GM12878 (cell line): ENCODE results near the gene PRDM1. TPM values are rescaled to one million over a fixed set of nuclear protein-coding genes. Genes with fewer than 3 reads are reported as not detected.

Source experiments
- ATAC-seq: fragments of 200-7000 bp; cut with Tn5 transposase; 3 replicates; pipeline ENCODE4 v1.9.1; 2020; ENCODE audit warnings: mild to moderate bottlenecking, moderate library complexity
- BruUV-seq: library from RNA; stranded (reverse); fragments of 400-500 nt; replicated peaks from 2 replicates; lab custom pipeline; 2021; lab: Mats Ljungman, UMichigan
- CTCF ChIA-PET: fragments of 300-600 bp; sonication (Branson Sonifier 250); formaldehyde crosslinking; extraction: SDS; loops from one replicate; lab custom pipeline; 2021; ENCODE audit warnings: inconsistent platforms; lab: Yijun Ruan, JAX
- POLR2A ChIA-PET: fragments of 350-600 bp; formaldehyde crosslinking; extraction: SDS; loops from one replicate; lab custom pipeline; 2021; ENCODE audit warnings: inconsistent platforms; lab: Charles Lee
- RAD21 ChIA-PET: fragments of 300-600 bp; sonication (Branson Sonifier 250); formaldehyde crosslinking; loops from one replicate; lab custom pipeline; 2023; ENCODE audit warnings: antibody characterized with exemption; ENCODE audit not compliant: unreplicated experiment; lab: Charles Lee
- SMC1A ChIA-PET: fragments of 300-600 bp; sonication (Branson Sonifier 250); formaldehyde crosslinking; loops from one replicate; lab custom pipeline; 2023; ENCODE audit not compliant: unreplicated experiment, uncharacterized antibody; lab: Charles Lee
- DNase-seq: peaks from one replicate; pipeline ENCODE4 v3.0.0-alpha.2; 2011; ENCODE audit warnings: low read depth, low spot score
- FAIRE-seq: peaks from 3 replicates; lab custom pipeline; 2011; peaks lifted over from hg19 to GRCh38; lab: Jason Lieb, UNC
- H2AFZ ChIP-seq: 2 replicates; pipeline ENCODE4 v1.6.0; 2011; ENCODE audit warnings: low read depth, low read length, control low read depth; ENCODE audit not compliant: control insufficient read depth
- H3K27ac ChIP-seq: 2 replicates; pipeline ENCODE4 v1.5.1; 2011; ENCODE audit warnings: control low read depth; ENCODE audit not compliant: control insufficient read depth, insufficient read depth
- H3K27me3 ChIP-seq, 2 experiments: replicated peaks in 1 of 2; 2 replicates each; pipeline versions ENCODE4 v1.6.0 to v1.6.1; 2011; ENCODE audit warnings: low read length in 1 of 2; ENCODE audit not compliant: control insufficient read depth in 2 of 2, insufficient read depth in 2 of 2
- H3K36me3 ChIP-seq, 2 experiments: 2 replicates each; pipeline ENCODE4 v1.5.1; 2011; ENCODE audit warnings: low read length in 1 of 2; ENCODE audit not compliant: control insufficient read depth in 2 of 2, insufficient read depth in 2 of 2
- H3K4me1 ChIP-seq: 2 replicates; pipeline ENCODE4 v1.6.1; 2011; ENCODE audit warnings: mild to moderate bottlenecking, low read length, moderate library complexity, mixed read lengths; ENCODE audit not compliant: control insufficient read depth, insufficient read depth
- H3K4me2 ChIP-seq: 2 replicates; pipeline ENCODE4 v1.6.0; 2011; ENCODE audit warnings: control low read depth; ENCODE audit not compliant: control insufficient read depth, insufficient read depth
- H3K4me3 ChIP-seq: fragments of 200-600 bp; sonication (generic); 2 replicates; pipeline ENCODE4 v1.5.1; 2016
- H3K79me2 ChIP-seq: 2 replicates; pipeline ENCODE4 v1.6.0; 2011; ENCODE audit warnings: low read length; ENCODE audit not compliant: control insufficient read depth, insufficient read depth
- H3K9ac ChIP-seq: 2 replicates; pipeline ENCODE4 v1.8.0; 2011; ENCODE audit warnings: low read length, control low read depth, mixed read lengths; ENCODE audit not compliant: control insufficient read depth, insufficient read depth
- H3K9me3 ChIP-seq: replicated peaks from 3 replicates; pipeline ENCODE4 v1.5.1; 2011; ENCODE audit warnings: mild to moderate bottlenecking, low read length; ENCODE audit not compliant: control insufficient read depth, insufficient read depth
- H4K20me1 ChIP-seq: 2 replicates; pipeline ENCODE4 v1.6.0; 2011; ENCODE audit not compliant: control insufficient read depth, insufficient read depth
- ATF7 ChIP-seq: fragments of 450-650 bp; IDR thresholded peaks from 2 replicates; pipeline ENCODE4 v1.6.1; 2016; ENCODE audit warnings: low read depth, mild to moderate bottlenecking
- BACH1 ChIP-seq: fragments of 450-650 bp; IDR thresholded peaks from 2 replicates; pipeline ENCODE4 v1.6.1; 2017; ENCODE audit warnings: mild to moderate bottlenecking, borderline replicate concordance
- CBX3 ChIP-seq: fragments of 200-600 bp; sonication (generic); IDR thresholded peaks from 2 replicates; pipeline ENCODE4 v1.6.1; 2016; ENCODE audit warnings: low read depth, borderline replicate concordance
- CHD2 ChIP-seq: IDR thresholded peaks from 2 replicates; pipeline ENCODE4 v1.6.1; 2011; ENCODE audit warnings: low read depth, low read length, improper control_type of control experiment, borderline replicate concordance
- ESRRA ChIP-seq: IDR thresholded peaks from 2 replicates; pipeline ENCODE4 v1.6.1; 2012; ENCODE audit warnings: mild to moderate bottlenecking, low read length, improper control_type of control experiment
- LARP7 ChIP-seq: fragments of 450-650 bp; IDR thresholded peaks from 2 replicates; pipeline ENCODE4 v1.6.1; 2017; ENCODE audit warnings: mild to moderate bottlenecking
- POLR2AphosphoS5 ChIP-seq: IDR thresholded peaks from 2 replicates; pipeline ENCODE4 v1.6.1; 2011; ENCODE audit warnings: mild to moderate bottlenecking, low read length, inconsistent platforms
- POU2F2 ChIP-seq: IDR thresholded peaks from 3 replicates; pipeline ENCODE4 v1.6.1; 2011; ENCODE audit warnings: low read depth, mild to moderate bottlenecking, low read length, borderline replicate concordance
- REST ChIP-seq: IDR thresholded peaks from 2 replicates; pipeline ENCODE4 v1.6.1; 2012; ENCODE audit warnings: mild to moderate bottlenecking, low read depth, low read length
- RUNX3 ChIP-seq: IDR thresholded peaks from 2 replicates; pipeline ENCODE4 v1.6.1; 2012; ENCODE audit warnings: low read length, inconsistent platforms
- SIX5 ChIP-seq: IDR thresholded peaks from 2 replicates; pipeline ENCODE4 v1.6.1; 2011; ENCODE audit warnings: mild to moderate bottlenecking, low read depth, low read length, moderate library complexity; ENCODE audit not compliant: severe bottlenecking
- SMARCA5 ChIP-seq: fragments of 450-650 bp; IDR thresholded peaks from 2 replicates; pipeline ENCODE4 v1.6.1; 2017; ENCODE audit warnings: mild to moderate bottlenecking
- SP1 ChIP-seq: IDR thresholded peaks from one replicate; pipeline ENCODE4 v1.6.1; 2011; ENCODE audit warnings: low read depth, low read length
- STAT3 ChIP-seq: IDR thresholded peaks from 2 replicates; pipeline ENCODE4 v1.6.1; 2011; ENCODE audit warnings: low read depth, low read length, improper control_type of control experiment
- TCF3 ChIP-seq: IDR thresholded peaks from 2 replicates; pipeline ENCODE4 v1.6.1; 2012; ENCODE audit warnings: low read depth, mild to moderate bottlenecking, low read length, borderline replicate concordance; ENCODE audit not compliant: insufficient read depth
- YY1 ChIP-seq: IDR thresholded peaks from 2 replicates; pipeline ENCODE4 v1.6.1; 2011; ENCODE audit warnings: low read depth, mild to moderate bottlenecking, low read length
- WGBS: methylation state at CpG from one replicate; pipeline ENCODE4 v1.1.6; 2016; ENCODE audit warnings: low lambda C conversion rate; ENCODE audit not compliant: insufficient replicate concordance, insufficient coverage; ENCODE audit errors: missing lambda C conversion rate; 5-methylcytosine and 5-hydroxymethylcytosine counted together
- in situ Hi-C: fragments of 300-500 bp; cut with MboI; formaldehyde crosslinking; loops from 9 replicates; pipeline ENCODE4 v1.14.3; 2018; ENCODE audit warnings: mixed read lengths
- intact Hi-C: fragments of 100-400 bp; cut with micrococcal nuclease; formaldehyde crosslinking; loops from one replicate; pipeline ENCODE4 v1.14.2; 2022; ENCODE audit not compliant: unreplicated experiment
- polyA plus RNA-seq, 11 experiments: library from polyadenylated mRNA; depleted of rRNA in 4 of 11; unstranded in 6 of 11; stranded (reverse) in 5 of 11; fragments of >200 nt; fragmentation: Nextera tagmentation in 4 of 11; fragmentation: Illumina TruSeq in 1 of 11; extraction: Ambion mirVana in 4 of 11; extraction: Trizol in 1 of 11; gene quantifications; 1 replicate in 1 of 11; 2 replicates in 10 of 11; pipeline versions ENCODE4 v1.2.1 to v1.2.3, GENCODE V29; 2011 to 2016; ENCODE audit warnings: inconsistent platforms in 2 of 11, missing spikeins in 2 of 11, low read depth in 1 of 11
- total RNA-seq, 4 experiments: library from RNA; depleted of rRNA in 3 of 4; stranded (reverse); fragments of >200 nt in 3 of 4; fragmentation: Illumina TruSeq in 1 of 4; extraction: Trizol in 1 of 4; gene quantifications; 2 replicates each; pipeline versions ENCODE4 v1.2.1 to v1.2.3, GENCODE V29; 2013 to 2021
- TF ChIP-seq, protein P1 (sequence below): fragments of 450-650 bp; conservative IDR thresholded peaks from 2 replicates; pipeline ENCODE4 v1.6.1; 2017; ENCODE audit warnings: mild to moderate bottlenecking, moderate library complexity
- TF ChIP-seq, protein P2 (sequence below): IDR thresholded peaks from 2 replicates; pipeline ENCODE4 v1.6.1; 2012; ENCODE audit warnings: low read depth, low read length, improper control_type of control experiment

The PRDM1 gene
- total and polyA plus RNA-seq, 10 of the 15 experiments (the other 5 are each of a cell fraction or from before 2014, with no cell fraction given) = 1.9 to 15.8 (median 4.1) TPM

DNA sequence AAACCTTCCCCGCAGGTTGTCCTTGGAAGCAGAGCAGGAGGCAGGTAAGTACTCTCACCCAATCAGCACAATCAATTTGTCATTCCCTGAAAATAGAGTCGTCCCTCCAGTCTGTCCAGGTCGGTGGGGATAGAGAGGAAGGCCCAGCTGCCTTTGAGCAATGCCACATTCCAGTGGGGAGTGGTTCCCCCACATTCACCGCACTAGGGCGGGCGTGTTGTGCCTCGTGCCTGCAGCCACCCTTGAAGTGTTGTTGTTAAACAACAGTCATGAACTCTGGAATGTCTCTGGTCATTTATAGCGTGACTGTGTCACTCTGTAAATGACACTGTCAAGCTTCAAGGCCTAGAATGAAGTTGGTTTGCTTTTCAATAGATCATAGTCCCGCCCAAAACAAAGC is 33.4 kb downstream of the PRDM1 start (continued):
- TF ChIP-seq YY1 = no peak
- no peak for TF ChIP-seq TCF3
- TF ChIP-seq, protein P1, sequence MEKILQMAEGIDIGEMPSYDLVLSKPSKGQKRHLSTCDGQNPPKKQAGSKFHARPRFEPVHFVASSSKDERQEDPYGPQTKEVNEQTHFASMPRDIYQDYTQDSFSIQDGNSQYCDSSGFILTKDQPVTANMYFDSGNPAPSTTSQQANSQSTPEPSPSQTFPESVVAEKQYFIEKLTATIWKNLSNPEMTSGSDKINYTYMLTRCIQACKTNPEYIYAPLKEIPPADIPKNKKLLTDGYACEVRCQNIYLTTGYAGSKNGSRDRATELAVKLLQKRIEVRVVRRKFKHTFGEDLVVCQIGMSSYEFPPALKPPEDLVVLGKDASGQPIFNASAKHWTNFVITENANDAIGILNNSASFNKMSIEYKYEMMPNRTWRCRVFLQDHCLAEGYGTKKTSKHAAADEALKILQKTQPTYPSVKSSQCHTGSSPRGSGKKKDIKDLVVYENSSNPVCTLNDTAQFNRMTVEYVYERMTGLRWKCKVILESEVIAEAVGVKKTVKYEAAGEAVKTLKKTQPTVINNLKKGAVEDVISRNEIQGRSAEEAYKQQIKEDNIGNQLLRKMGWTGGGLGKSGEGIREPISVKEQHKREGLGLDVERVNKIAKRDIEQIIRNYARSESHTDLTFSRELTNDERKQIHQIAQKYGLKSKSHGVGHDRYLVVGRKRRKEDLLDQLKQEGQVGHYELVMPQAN = no peak
- TF ChIP-seq SP1 = no peak
- no peak for TF ChIP-seq RUNX3
- TF ChIP-seq, protein P2, sequence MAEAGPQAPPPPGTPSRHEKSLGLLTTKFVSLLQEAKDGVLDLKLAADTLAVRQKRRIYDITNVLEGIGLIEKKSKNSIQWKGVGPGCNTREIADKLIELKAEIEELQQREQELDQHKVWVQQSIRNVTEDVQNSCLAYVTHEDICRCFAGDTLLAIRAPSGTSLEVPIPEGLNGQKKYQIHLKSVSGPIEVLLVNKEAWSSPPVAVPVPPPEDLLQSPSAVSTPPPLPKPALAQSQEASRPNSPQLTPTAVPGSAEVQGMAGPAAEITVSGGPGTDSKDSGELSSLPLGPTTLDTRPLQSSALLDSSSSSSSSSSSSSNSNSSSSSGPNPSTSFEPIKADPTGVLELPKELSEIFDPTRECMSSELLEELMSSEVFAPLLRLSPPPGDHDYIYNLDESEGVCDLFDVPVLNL = no peak

DNA sequence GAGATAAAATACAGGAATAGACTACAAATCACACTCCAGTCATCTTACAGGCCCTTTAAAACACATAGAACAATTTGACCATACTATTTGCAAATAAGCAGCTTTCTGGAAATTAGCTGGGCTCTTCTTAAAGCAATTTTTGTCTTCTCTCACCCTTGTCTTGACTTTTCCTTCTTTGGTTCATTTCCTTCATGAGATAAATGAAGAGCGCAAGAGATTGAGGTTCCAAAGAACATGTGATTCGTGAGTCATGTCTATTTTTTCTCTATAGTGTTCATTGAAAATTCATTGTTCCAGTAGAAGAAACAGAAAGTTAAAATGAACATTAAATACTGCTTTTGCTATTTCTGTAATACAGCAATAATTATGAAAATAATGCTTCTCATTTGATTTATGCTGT is 33.9 kb downstream of the PRDM1 start:
- no peaks in the 10 kb centered on the region for H3K36me3 ChIP-seq
- H3K9me3 ChIP-seq = no peaks in the 10 kb centered on the region; the same call in 2 of the 3 replicates
- no peak overlapping the region for H3K27ac ChIP-seq
- H3K9ac ChIP-seq = no peak overlapping the region
- H3K79me2 ChIP-seq = no peaks in the 10 kb centered on the region
- peaks cover 35% of the 10 kb centered on the region for H3K4me1 ChIP-seq
- FAIRE-seq (no peak), ATAC-seq (no peak), DNase-seq (no peak)
- no peak overlapping the region for H3K4me2 ChIP-seq
- no peaks in the 10 kb centered on the region for H4K20me1 ChIP-seq
- H3K4me3 ChIP-seq = no peak overlapping the region
- peaks cover 0 to 4% of the 10 kb centered on the region in 2 experiments; a peak in 1 of 4 replicates for H3K27me3 ChIP-seq
- H2AFZ ChIP-seq = no peak overlapping the region
- in situ Hi-C loops (no loop called here), intact Hi-C loops (no loop called here)
- ChIA-PET CTCF (no interaction called here), POLR2A (interaction anchor here (1.4 kb wide), 1 partner anchor 20 kb away, joined by 3 read pairs; no protein-coding TSS in a partner anchor), RAD21 (interaction anchor here (2.0 kb wide), 1 partner anchor 43 kb away, joined by 5 read pairs; no protein-coding TSS in a partner anchor), SMC1A (interaction anchor here (1.0 to 1.8 kb wide), 2 partner anchors 21 to 24 kb away, joined by 4 to 5 read pairs; no protein-coding TSS in a partner anchor)
- BruUV-seq = no TSS peak
- WGBS = 94% methylated on average over 2 of the region's 2 CpGs
- TF ChIP-seq POLR2AphosphoS5 (no peak), STAT3 (no peak), POU2F2 (no peak), LARP7 (no peak), CBX3 (no peak), CHD2 (no peak), SIX5 (no peak), BACH1 (no peak), ATF7 (no peak), ESRRA (no peak), SMARCA5 (no peak), REST (no peak)
